Activated CD4-positive, CD25-positive, alpha-beta regulatory T cell treated with anti-CD3 and anti-CD28 coated beads, Interleukin-2, amount 50 U/mL, for 72 hours (primary cell): Measurements from ENCODE around the gene RALGPS1.

ENCODE experiments used
- DNase-seq: peaks from one replicate; pipeline ENCODE4 v3.0.0; 2021

RALGPS1 gene

GRCh38 chr9:127128341-127129072, 213.9 kb downstream of the RALGPS1 start:
- DNase-seq: no peak

GRCh38 chr9:127129073-127129717, 214.6 kb downstream of the RALGPS1 start:
- no peak for DNase-seq

GRCh38 chr9:127129718-127130085, 215.1 kb downstream of the RALGPS1 start:
- no peak for DNase-seq

GRCh38 chr9:127130235-127130634, 215.7 kb downstream of the RALGPS1 start:
- DNase-seq: no peak

GRCh38 chr9:127130661-127131538, 216.3 kb downstream of the RALGPS1 start:
- DNase-seq: no peak

- DNase-seq: no peak
Measured at GRCh38 chr9:127131871-127132270, 217.3 kb downstream of the RALGPS1 start.

GRCh38 chr9:127132375-127132774, 217.8 kb downstream of the RALGPS1 start:
- no peak for DNase-seq

GRCh38 chr9:127132921-127133647, 218.5 kb downstream of the RALGPS1 start:
- DNase-seq: no peak

- DNase-seq: no peak
Measured at GRCh38 chr9:127133739-127134167, 219.2 kb downstream of the RALGPS1 start.

GRCh38 chr9:127135056-127135745, 220.6 kb downstream of the RALGPS1 start:
- no peak for DNase-seq

GRCh38 chr9:127136081-127136879, 221.7 kb downstream of the RALGPS1 start:
- no peak for DNase-seq

GRCh38 chr9:127136880-127137639, 222.5 kb downstream of the RALGPS1 start:
- no peak for DNase-seq

- DNase-seq: no peak
Measured at GRCh38 chr9:127137640-127138360, 223.2 kb downstream of the RALGPS1 start.

- DNase-seq: no peak
Measured at GRCh38 chr9:127138444-127138843, 223.9 kb downstream of the RALGPS1 start.

GRCh38 chr9:127139071-127139731, 224.6 kb downstream of the RALGPS1 start:
- no peak for DNase-seq

- DNase-seq: no peak
Measured at GRCh38 chr9:127139775-127140174, 225.2 kb downstream of the RALGPS1 start.

- no peak for DNase-seq
Measured at GRCh38 chr9:127140181-127140580, 225.6 kb downstream of the RALGPS1 start.

GRCh38 chr9:127140842-127141675, 226.5 kb downstream of the RALGPS1 start:
- DNase-seq: no peak
